Neural cell (in vitro differentiated cells): ENCODE results near the gene UBTF.

ENCODE experiments used
- CTCF ChIP-seq: fragments of 450-650 bp; IDR thresholded peaks from 2 replicates; pipeline ENCODE4 v1.5.1; 2014; ENCODE audit warnings: antibody characterized with exemption, mild to moderate bottlenecking, moderate library complexity; ENCODE audit not compliant: poor library complexity, severe bottlenecking
- EP300 ChIP-seq: fragments of 450-650 bp; conservative IDR thresholded peaks from 2 replicates; pipeline ENCODE4 v1.6.1; 2014; ENCODE audit warnings: antibody characterized with exemption, mild to moderate bottlenecking, moderate library complexity; ENCODE audit not compliant: poor library complexity, severe bottlenecking
- EZH2 ChIP-seq: fragments of 200-600, 300-800 bp; shearing (Covaris generic), sonication (generic); IDR thresholded peaks from 2 replicates; pipeline ENCODE4 v1.6.1; 2014; ENCODE audit warnings: antibody characterized with exemption, low read length, borderline replicate concordance, mild to moderate bottlenecking; ENCODE audit not compliant: insufficient read depth, poor library complexity, severe bottlenecking
- MXI1 ChIP-seq: fragments of 450-650 bp; conservative IDR thresholded peaks from 2 replicates; pipeline ENCODE4 v1.6.1; 2014; ENCODE audit warnings: antibody characterized with exemption, mild to moderate bottlenecking; ENCODE audit not compliant: poor library complexity, severe bottlenecking
- POLR2AphosphoS5 ChIP-seq: IDR thresholded peaks from 2 replicates; pipeline ENCODE4 v1.6.1; 2012
- RAD21 ChIP-seq: fragments of 450-650 bp; conservative IDR thresholded peaks from 2 replicates; pipeline ENCODE4 v1.6.1; 2014; ENCODE audit warnings: antibody characterized with exemption, mild to moderate bottlenecking, moderate library complexity
- REST ChIP-seq: IDR thresholded peaks from 2 replicates; pipeline ENCODE4 v1.6.1; 2012; ENCODE audit warnings: borderline replicate concordance
- TAF1 ChIP-seq: IDR thresholded peaks from 2 replicates; pipeline ENCODE4 v1.6.1; 2012; ENCODE audit warnings: low read depth

GRCh38 chr17:44247440-44247841 is 28.0 kb upstream of the UBTF start:
- TF ChIP-seq POLR2AphosphoS5 (no peak), CTCF (no peak), TAF1 (no peak), EP300 (no peak), RAD21 (no peak), EZH2 (no peak), MXI1 (no peak), REST (no peak)
